Mammary epithelial cell (primary cell): ENCODE measurements around the gene ZSWIM8.

Source experiments
- EZH2 ChIP-seq: IDR thresholded peaks from 2 replicates; pipeline ENCODE4 v1.6.1; 2012; ENCODE audit warnings: low read length, inconsistent platforms, borderline replicate concordance
- TF ChIP-seq, protein P1 (sequence below), 2 donors: IDR thresholded peaks in 1 of 2; conservative IDR thresholded peaks in 1 of 2; 2 replicates each; pipeline ENCODE4 v1.5.1; 2011 to 2012; ENCODE audit warnings: inconsistent platforms in 2 of 2, low read length in 2 of 2, mild to moderate bottlenecking in 2 of 2, control low read depth in 1 of 2, low read depth in 1 of 2; ENCODE audit not compliant: insufficient read depth in 1 of 2; ENCODE audit errors: extremely low read depth in 1 of 2

DNA sequence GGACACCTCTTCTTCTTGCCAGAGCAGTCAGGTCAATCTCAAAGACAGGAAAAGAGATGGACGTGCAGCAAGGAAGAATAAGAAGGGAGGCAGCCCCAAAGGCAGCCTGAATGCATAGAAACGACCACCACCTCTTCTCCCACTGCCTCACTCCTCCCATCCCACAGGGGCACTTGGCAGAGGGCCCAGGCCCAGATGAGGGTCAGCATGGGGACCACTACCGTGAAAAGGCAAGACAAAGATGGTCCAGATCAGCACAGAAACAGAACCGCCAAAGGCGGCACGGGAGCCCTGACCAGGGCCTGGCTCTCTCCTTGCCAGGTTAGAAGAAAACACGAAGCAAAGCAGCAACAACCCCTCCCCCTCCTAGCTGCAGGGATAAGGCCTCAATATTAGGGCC is 27.9 kb downstream of the ZSWIM8 start:
- TF ChIP-seq, protein P1, sequence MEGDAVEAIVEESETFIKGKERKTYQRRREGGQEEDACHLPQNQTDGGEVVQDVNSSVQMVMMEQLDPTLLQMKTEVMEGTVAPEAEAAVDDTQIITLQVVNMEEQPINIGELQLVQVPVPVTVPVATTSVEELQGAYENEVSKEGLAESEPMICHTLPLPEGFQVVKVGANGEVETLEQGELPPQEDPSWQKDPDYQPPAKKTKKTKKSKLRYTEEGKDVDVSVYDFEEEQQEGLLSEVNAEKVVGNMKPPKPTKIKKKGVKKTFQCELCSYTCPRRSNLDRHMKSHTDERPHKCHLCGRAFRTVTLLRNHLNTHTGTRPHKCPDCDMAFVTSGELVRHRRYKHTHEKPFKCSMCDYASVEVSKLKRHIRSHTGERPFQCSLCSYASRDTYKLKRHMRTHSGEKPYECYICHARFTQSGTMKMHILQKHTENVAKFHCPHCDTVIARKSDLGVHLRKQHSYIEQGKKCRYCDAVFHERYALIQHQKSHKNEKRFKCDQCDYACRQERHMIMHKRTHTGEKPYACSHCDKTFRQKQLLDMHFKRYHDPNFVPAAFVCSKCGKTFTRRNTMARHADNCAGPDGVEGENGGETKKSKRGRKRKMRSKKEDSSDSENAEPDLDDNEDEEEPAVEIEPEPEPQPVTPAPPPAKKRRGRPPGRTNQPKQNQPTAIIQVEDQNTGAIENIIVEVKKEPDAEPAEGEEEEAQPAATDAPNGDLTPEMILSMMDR (conservative IDR thresholded peaks at IDR 0.05 in 1 of 2, IDR thresholded peaks at IDR 0.05 in 1 of 2; ENCODE audit: extremely low read depth in 1 of 2, insufficient read depth in 1 of 2, low read depth in 1 of 2, low read length in 2 of 2): no peak
- TF ChIP-seq EZH2: no peak
